Measurements from ENCODE around the gene CA12.

Gene CA12

DNA sequence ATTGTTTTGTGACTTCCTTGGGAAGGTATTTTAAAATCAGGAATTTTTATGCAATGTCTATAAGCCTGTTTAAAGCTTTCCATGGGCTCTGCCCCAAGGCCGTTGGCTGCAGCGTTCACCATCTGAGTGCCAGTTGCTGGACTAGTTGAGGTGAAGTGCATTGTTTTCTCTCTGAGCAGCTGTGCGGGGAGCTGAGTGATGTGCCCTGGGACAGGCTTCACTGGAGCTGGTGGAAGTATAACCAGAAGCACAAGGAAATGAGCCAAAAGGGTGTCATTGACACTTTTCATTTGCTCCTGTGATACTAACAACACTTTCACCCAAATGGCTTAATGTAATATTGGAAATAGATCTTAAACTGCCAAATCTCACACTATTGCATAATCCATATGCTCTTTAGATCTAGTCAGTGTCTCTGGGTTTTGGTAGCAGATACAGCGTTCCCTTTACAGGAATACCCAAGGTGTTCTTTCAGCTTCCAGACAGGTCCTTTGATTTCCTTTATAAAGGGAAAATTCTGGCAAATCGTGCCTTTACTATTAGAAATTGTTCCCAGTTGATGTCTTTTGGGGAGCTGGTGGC, 75.1 kb downstream of the CA12 start:
- no peak for DNase-seq (ENCODE audit: low read depth)

DNA sequence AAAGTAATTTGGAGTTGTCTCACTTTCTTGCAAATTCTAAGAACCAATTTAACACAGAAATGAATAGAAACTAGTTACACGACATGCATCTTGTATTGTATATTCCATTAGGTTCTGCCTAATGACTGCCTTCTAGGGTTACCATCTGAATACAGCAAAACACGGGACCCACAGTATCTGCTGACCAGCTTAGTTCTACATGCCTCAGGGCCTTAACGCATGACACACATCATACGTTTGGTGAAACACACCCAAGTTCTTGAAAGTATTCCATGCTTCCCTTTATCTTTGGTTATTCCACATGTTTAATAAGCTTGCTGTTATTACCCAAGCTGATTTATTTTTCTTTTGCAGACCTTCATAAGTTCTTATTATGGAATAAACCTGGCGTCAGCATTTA, 76.4 kb downstream of the CA12 start:
- no peak for DNase-seq (ENCODE audit: low read depth)

DNA sequence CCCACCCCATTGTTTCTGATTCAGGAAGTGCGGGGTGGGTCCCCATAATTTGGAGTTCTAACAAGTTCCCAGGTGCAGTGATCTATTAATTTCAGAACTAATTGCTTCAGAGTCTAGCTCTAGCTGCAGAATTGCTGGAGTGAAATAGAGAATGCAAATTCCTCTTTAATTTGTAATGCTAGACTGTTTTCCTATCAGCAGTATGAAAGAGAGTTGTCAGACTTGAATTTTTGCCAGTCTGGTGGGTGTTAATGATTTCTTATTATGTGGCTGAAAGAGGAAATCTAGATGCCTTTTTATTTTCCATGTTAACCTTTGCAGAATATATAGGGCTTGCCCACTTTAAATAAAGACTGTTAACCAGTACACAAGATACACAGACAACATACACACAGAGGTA, 80.6 kb downstream of the CA12 start:
- DNase-seq (ENCODE audit: low read depth), result no peak

DNA sequence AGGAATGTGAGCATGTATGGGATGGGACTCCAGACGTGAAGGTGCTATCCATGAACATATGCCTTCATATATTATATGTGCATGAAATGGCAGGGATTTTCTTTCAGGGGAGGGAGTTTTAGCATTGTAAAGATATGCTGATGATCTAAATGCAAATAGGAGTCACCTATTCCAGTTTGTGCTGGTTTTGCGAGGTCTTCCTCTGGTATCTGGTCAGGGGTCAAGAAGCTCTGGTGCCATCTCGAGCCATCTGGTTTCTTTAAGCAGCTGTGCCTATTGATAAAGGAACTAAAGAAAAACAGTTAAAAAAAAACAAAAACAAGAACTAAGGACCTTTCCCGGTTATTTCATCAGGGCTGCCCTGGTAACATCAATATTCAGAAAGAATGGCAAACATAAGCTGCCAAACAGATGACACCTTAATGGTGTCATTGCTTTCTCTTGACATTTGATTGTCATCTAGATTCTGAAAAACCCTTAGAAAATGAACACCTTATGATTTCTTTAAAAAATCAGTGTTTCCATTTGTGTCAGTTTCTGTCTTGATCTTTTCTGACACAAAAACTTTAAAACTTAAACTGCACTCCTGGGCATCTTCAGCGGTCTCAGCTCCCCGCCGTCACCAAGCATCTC, 81.6 kb downstream of the CA12 start:
- DNase-seq (ENCODE audit: low read depth), result no peak

DNA sequence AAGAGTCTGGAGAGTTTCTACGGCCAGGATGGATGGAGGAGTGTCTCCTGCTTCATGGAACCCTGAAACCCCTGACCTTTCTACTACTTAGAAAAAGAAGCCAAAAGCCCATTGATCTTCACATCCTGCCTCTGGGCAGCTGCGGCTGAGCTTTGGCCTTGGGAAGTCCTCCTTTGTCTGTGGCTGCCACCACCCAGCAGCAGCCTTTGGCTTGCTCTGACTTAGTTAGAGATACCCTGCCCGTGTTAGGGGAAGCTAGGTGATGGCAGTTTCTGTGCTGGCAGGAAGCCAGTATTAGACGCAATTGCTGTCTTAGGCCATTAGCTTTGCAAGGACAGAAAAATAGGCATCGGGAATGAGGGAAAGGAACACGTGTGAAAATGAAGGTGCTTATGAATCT, 85.5 kb downstream of the CA12 start:
- DNase-seq (ENCODE audit: low read depth), result no peak

DNA sequence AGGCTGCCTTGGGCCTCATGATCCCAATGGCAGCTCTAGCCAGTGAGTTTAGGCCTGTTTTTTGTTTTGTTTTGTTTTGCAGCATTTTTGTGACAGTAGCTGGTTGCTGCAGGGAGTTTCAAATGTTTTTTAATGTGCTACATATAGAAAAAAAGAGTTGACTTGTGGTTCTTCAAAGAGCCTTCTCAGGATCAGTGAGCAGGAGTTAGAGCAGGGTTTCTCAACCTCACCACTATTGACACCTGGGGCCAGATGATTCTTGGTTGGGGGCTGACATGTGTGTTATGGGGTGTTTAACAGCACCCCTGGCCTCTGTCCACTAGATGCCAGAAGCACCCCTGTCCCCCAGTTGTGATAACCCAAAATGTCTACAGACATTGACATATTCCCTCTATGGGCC, 86.3 kb downstream of the CA12 start:
- no peak for DNase-seq (ENCODE audit: low read depth)

DNA sequence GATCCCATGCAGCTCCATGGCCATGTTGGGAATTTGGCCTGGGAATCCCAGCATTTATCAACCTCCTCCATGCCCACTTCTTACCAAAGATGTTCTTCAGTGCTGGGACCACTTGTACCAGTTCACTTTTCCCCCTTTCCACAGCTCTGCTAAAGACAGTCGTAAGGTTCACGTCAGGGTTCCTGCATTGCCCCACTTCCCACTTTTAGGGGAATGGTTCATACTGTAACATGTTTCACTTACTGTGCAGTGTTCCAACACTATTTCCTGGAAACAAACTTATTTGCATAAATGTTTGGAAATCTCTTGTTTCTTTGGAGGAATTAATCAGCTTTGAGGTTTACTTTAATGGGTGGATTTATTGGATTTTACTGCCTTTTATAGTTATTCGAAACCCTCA, 87.3 kb downstream of the CA12 start:
- no peak for DNase-seq (ENCODE audit: low read depth)

DNA sequence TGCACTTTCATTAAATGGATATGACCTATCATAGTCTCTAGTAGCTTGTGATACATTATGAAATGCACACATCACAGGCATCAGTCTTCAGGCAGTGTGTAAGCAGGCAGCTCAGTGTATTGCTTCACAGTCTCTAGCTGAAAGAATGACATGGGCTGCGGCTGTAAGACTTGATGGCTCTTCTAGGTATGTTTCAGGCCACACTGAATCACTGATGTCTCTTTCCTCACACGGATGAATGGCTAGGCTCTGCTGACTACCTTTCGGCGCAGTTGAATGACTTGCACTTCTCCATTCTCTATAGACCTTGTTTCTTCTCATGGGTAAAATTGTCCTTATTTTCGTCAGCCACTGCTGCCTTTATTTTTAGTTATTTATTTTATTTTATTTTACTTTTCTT, 88.9 kb downstream of the CA12 start:
- DNase-seq (ENCODE audit: low read depth), result peak; percentile 47

DNA sequence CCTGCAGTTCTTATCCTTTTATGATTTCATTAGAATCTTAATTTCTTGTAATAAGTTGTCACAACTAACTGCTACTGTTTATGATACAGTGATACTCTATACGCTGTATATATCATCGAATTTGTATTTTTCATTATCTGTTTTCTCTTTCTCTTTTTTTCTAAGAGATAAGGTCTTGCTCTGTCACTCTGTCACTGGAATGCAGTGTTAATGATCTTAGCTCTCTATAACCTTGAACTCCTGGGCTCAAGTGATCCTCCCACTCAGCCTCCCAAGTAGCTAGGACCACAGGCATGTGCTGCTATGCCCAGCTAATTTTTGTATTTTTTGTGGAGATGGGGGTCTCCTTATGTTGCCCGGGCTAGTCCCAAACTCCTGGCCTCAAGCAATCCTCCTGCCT, 89.4 kb downstream of the CA12 start:
- no peak for DNase-seq (ENCODE audit: low read depth)

DNA sequence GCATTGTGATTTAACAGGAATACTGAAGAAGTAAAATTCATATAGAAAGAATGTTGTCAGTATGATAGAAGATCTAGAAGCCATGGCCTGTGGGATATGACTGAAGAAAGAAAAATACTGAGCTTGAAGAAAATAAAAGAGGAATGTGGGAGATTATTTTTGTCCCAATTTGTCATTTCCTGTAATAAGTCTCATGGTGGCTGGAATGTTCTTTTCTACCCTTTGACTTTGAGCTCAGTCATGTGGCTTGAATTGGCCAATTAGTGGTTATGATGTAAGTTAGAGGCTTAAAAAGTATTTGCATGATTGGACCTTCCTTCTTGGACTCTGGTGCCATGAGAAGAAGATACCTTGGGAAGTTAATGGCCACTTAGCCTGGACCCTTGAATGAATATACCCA, 90.1 kb downstream of the CA12 start:
- DNase-seq (ENCODE audit: low read depth), result peak; percentile 79

DNA sequence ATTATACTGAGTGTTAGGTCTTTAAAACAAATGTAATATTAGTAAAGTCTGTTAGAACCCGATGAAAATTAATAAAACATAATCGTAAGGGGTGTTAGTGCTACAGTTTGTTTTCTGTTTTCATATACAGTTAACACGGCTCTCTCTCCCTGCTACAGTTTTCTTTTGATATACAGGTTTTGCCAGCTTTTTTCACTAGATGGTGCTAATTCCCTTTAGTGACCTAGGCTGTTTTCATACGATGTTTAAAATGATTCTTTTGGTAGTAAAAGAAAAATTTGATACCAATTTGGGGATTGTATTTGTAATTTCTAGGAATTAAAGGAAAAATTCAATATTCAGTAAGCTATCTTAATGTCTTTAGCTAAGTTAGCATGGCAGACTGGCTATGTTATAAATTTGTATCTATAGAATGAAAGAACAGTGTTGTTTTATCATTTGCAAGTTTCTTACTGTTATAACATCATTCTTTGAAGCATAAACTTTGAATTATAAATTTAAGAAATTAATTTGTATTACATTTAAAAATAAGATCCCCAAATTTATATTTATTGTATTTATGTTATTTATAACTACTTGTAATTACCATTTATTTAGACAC, 92.8 kb downstream of the CA12 start:
- DNase-seq (ENCODE audit: low read depth), result peak; percentile 48

DNA sequence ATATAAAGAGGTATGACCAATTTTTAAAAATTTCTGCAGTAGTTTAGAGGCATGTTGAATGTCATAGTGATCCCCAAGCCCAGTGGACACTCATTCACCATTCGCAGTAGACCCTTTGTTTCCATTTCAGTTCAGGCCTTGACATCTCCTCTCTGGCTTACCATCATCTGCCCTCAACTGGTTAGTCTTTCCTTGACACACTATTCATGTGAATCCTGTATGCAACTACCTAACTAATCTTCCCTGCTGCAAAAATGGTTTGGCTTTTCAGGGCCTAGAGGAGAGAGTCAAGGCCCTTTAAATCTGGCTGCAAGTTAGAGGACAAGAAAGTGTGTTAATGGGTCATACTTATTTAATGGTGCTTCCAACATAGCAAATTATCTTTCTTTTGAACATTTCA, 93.3 kb downstream of the CA12 start:
- DNase-seq (ENCODE audit: low read depth), result no peak

DNA sequence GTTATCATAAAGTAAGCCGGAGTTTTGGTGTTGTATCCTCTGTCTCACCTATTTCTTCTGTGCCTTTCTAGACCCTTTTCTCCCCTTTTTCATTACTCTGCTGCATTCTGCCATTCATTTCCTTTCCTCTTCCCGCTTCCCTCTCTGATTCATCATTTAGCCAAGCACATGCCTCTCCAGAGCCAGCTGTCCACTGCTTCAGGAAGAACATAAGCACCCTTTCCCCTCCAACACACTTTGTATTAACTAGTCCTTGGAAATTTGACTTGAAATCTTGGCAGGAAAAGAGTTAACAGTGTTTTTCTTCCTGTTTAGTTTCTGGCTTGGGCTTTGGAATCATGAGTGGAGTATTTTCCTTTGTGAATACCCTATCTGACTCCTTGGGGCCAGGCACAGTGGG, 94.5 kb downstream of the CA12 start:
- no peak for DNase-seq (ENCODE audit: low read depth)

DNA sequence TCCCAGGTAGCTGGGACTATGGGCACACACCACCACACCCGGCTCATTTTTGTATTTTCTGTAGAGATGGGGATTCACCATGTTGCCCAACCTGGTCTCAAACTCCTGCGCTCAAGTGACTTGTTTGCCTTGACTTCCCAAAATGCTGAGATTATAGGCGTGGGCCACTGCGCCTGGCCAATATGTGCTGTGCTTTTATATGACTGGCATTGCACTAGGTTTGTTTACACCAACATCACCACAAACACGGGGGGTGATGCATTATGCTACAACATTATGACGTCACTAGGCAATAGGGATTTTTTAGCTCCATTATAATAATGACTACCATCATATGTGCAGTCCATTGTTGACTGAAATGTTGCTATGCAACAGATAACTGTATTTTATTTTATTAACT, 97.3 kb downstream of the CA12 start:
- DNase-seq (ENCODE audit: low read depth), result no peak

DNA sequence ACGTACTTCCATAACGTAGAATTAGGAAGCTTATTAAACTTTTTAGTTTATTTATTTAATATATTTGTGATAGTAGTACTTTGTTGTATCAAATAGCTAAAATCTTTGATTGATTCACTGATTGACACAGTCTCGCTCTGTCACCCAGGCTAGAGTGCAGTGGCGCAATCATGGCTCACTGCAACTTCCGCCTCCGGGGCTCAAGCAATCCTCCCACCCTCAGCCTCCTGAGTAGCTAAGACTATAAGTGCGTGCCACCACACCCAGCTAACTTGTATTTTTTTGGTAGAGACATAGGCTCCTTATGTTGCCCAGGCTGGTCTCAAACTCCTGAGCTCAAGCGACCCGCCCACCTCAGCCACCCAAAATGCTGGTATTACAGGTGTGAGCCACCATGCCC, 98.5 kb downstream of the CA12 start:
- no peak for DNase-seq (ENCODE audit: low read depth)

DNA sequence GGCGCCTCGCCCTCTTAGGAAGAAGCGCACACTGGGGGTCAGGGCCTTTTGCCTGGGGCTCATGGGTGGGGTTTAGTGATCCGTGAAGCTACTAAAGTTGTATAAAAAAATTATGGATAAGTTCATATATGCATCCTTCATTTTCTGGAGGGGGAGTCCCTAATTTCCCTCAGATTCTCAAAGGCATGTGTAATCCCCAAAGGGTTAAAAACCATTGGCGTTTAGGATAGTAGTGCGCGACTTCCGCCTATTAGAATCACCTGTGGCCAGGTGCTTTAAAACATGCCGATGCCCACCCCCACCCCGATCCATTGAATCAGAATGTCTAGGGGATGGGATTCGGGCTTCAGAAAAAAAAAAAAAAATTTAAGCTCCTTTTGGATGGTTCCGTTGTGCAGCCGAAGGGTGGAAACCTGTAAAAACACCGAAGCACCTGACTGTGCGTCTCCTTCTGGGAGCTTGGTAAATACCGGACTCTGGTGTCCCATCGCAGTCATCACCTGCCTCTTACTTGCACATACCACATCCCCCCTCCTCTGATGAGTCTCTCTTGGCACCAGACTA, 103.7 kb downstream of the CA12 start:
- no peak for DNase-seq (ENCODE audit: low read depth)

DNA sequence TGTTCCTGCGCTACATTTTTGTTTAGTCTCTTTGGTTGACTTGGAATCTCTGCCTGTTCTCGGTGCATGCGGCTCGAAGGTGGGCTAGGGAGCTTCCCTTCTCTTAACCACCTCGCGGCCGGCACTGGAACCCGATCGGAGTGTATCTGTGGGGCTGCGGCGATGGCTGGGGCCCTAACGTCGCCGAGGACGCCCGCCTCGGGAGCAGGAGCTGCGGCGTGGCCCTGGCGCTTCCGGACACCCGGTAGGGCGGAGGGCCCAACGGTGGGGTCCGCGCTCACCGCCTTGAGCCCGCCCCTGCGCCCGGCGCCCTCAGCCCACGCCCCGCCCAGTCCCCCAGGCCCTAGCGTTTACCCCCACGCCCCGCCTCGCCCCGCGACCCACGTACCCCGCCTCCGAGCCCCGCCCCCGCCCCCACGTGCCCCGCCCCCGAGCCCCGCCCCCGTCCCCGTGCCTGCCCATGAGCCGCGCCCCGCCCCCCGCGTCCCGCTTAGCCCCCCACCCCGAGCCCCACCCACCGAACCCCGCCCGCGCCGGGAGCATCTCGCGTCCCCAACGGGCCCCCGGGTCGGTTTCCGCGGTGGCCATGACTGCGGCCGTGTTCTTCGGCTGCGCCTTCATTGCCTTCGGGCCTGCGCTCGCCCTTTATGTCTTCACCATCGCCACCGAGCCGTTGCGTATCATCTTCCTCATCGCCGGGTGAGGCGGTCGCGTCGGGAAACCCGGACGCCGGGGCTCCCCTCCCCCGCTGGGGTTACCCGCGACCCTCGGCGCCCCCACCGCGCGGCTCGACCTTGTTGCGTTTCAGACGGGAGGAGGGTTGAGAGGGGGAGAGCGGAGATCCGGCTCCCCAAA, 104.4 kb downstream of the CA12 start, which contains the start of gene APH1B:
TSS of gene APH1B (plus strand) at position 568 of the 855 bp plus-strand sequence. CDS start at position 587, 19 bp downstream.
- DNase-seq (ENCODE audit: low read depth), result peak; percentile 71

DNA sequence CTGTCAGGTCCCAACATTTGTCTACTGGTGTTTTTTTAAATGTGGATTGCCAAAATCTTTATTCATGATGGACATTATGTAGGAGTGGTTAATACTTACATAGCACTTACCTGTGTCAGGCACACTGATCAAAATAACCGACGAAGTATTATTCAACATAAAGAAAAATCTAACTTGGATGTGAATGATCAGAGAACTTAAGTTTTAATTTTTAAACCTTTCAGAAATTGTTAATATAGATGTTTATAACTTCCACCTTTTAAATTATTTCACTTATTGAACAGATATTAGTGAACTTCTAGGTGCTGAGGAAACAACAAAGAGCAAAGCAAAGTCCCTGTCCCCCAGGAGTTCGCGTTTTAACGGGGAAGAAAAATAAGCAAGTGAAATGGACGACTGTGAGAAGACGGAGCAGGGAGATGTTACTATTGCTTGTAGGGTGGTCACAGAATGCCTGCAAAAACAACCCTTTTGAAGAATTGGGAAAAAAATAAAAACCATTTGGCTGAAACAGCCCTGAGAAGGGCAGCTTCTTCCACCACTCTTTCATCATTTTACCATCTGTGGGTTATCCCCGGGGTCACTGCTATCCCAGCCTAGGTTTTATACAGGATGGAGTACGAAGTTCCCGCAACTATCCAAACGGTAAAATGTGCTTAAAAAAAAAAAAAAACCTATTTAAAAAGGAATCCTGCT, 105.2 kb downstream of the CA12 start:
- DNase-seq (ENCODE audit: low read depth), result no peak

DNA sequence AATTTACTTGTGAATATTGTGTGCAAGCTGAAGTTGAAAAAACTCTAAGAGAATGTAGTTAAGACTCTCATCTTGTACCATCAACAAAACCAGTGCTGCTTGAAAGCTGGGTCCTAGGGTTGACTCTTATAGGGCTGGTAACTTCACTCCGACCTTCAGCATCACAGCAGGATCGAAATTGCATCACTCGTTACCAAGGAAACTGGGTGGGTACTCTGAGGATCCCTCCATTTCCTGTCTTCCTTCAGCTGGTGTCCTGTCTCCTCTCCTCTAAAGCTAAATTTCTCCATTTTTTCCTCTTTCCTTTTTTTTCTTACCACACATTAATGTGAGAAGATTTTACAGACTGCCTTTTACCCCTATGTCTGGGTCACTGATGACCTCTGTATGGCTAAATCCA, 107.2 kb downstream of the CA12 start:
- no peak for DNase-seq (ENCODE audit: low read depth)

Data from fibroblast of gingiva (primary cell).